Neural progenitor cell (in vitro differentiated cells): ENCODE measurements around the gene PRKRIP1. TPM values are rescaled to one million over a fixed set of nuclear protein-coding genes. Genes with fewer than 3 reads are reported as not detected.

Source experiments
- DNase-seq: peaks from one replicate; pipeline ENCODE4 v3.0.0-alpha.2; 2016; ENCODE audit warnings: low spot score
- H2AFZ ChIP-seq: fragments of 200-600 bp; sonication (generic); replicated peaks from 2 replicates; pipeline ENCODE4 v1.6.1; 2016; ENCODE audit warnings: antibody characterized with exemption
- H3F3A ChIP-seq: fragments of 200-600 bp; sonication (generic); 2 replicates; pipeline ENCODE4 v1.6.1; 2016; ENCODE audit warnings: antibody characterized with exemption, low read depth
- H3K27ac ChIP-seq: fragments of 200-600 bp; sonication (generic); 2 replicates; pipeline ENCODE4 v1.5.1; 2016; ENCODE audit warnings: mild to moderate bottlenecking
- H3K27me3 ChIP-seq: fragments of 200-600 bp; sonication (generic); 2 replicates; pipeline ENCODE4 v1.6.1; 2016; ENCODE audit warnings: mild to moderate bottlenecking, moderate library complexity
- H3K36me3 ChIP-seq: fragments of 200-600 bp; sonication (generic); 2 replicates; pipeline ENCODE4 v1.5.1; 2016
- H3K4me1 ChIP-seq: fragments of 200-600 bp; sonication (generic); 2 replicates; pipeline ENCODE4 v1.6.1; 2016; ENCODE audit warnings: mixed run types
- H3K4me2 ChIP-seq: fragments of 200-600 bp; sonication (generic); 2 replicates; pipeline ENCODE4 v1.6.1; 2016
- H3K4me3 ChIP-seq: fragments of 200-600 bp; sonication (generic); 2 replicates; pipeline ENCODE4 v1.5.1; 2016
- H3K79me2 ChIP-seq: fragments of 200-600 bp; sonication (generic); 2 replicates; pipeline ENCODE4 v1.6.1; 2016; ENCODE audit warnings: low read depth
- H3K9ac ChIP-seq: fragments of 200-600 bp; sonication (generic); 2 replicates; pipeline ENCODE4 v1.6.1; 2016
- H3K9me3 ChIP-seq: fragments of 200-600 bp; sonication (generic); 2 replicates; pipeline ENCODE4 v1.5.1; 2016; ENCODE audit warnings: low read depth
- H4K20me1 ChIP-seq: fragments of 200-600 bp; sonication (generic); 2 replicates; pipeline ENCODE4 v1.6.1; 2016; ENCODE audit warnings: low read depth
- H3K27ac Mint-ChIP-seq: 3 replicates; pipeline ENCODE4 v1.8.0; 2021; ENCODE audit warnings: mixed read lengths
- H3K27me3 Mint-ChIP-seq: 2 replicates; pipeline ENCODE4 v1.8.0; 2022; ENCODE audit warnings: low read depth, mild to moderate bottlenecking, inconsistent platforms, moderate library complexity, mixed read lengths; ENCODE audit not compliant: insufficient read depth
- H3K36me3 Mint-ChIP-seq: 3 replicates; pipeline ENCODE4 v1.8.0; 2021; ENCODE audit warnings: mixed read lengths
- H3K4me1 Mint-ChIP-seq: 3 replicates; pipeline ENCODE4 v1.8.0; 2021; ENCODE audit warnings: mixed read lengths
- H3K4me3 Mint-ChIP-seq: 3 replicates; pipeline ENCODE4 v1.8.0; 2021; ENCODE audit warnings: mild to moderate bottlenecking, moderate library complexity, mixed read lengths
- H3K9me3 Mint-ChIP-seq: 3 replicates; pipeline ENCODE4 v1.8.0; 2020; ENCODE audit warnings: mixed read lengths
- EZH2 ChIP-seq: fragments of 200-600 bp; sonication (generic); IDR thresholded peaks from 2 replicates; pipeline ENCODE4 v1.6.1; 2017; ENCODE audit warnings: antibody characterized with exemption, mild to moderate bottlenecking, moderate library complexity
- EZH2phosphoT487 ChIP-seq: fragments of 200-600 bp; sonication (generic); IDR thresholded peaks from 2 replicates; pipeline ENCODE4 v1.6.1; 2017; ENCODE audit warnings: antibody characterized with exemption
- total RNA-seq: library from RNA; depleted of rRNA; stranded (reverse); fragments of >200 nt; gene quantifications from 2 replicates; pipeline ENCODE4 v1.2.3, GENCODE V29; 2015; ENCODE audit warnings: low replicate concordance
- TF ChIP-seq, protein P1 (sequence below): fragments of 200-600 bp; sonication (generic); IDR thresholded peaks from 2 replicates; pipeline ENCODE4 v1.5.1; 2017; ENCODE audit warnings: antibody characterized with exemption, mild to moderate bottlenecking

Gene PRKRIP1
- total RNA-seq, 1 donor from 2014 or later, result 29.1 TPM

DNA sequence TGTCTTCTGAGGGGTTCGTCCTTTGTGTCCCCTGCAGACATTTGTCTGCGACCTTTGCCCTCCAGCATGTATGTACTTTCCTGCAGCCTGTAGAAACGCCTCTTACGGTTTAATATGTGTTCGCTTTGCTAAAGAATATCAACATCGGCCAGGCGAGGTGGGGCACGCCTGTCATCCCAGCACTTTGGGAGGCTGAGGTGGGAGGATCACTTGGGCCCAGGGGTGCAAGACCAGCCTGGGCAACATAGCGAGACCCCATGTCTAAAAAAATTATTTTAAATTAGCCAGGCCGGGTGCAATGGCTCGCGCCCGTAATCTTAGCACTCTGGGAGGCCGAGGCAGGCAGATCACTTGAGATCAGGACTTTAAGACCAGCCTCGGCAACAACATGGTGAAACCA, 53.0 kb downstream of the PRKRIP1 start:
- no peaks in the 10 kb centered on the region for H4K20me1 ChIP-seq
- no peaks in the 10 kb centered on the region for H3K27me3 ChIP-seq
- H3K4me2 ChIP-seq, result no peak overlapping the region
- no peaks in the 10 kb centered on the region for H3K9me3 ChIP-seq
- no peaks in the 10 kb centered on the region for H3K36me3 ChIP-seq
- H3K27ac ChIP-seq, result no peak overlapping the region
- H3K79me2 ChIP-seq, result no peaks in the 10 kb centered on the region
- Mint-ChIP-seq H3K27ac (no peak overlapping the region), H3K36me3 (peaks cover 10% of the 10 kb centered on the region), H3K9me3 (no peaks in the 10 kb centered on the region), H3K4me3 (no peak overlapping the region), H3K4me1 (no peaks in the 10 kb centered on the region), H3K27me3 (peaks cover 5% of the 10 kb centered on the region)
- DNase-seq, result no peak
- peaks cover 9% of the 10 kb centered on the region for H3K4me1 ChIP-seq
- no peak overlapping the region for H3K4me3 ChIP-seq
- TF ChIP-seq EZH2 (no peak), EZH2phosphoT487 (no peak)
- no peak overlapping the region for H2AFZ ChIP-seq
- H3F3A ChIP-seq, result peaks cover 10% of the 10 kb centered on the region
- no peak overlapping the region for H3K9ac ChIP-seq

DNA sequence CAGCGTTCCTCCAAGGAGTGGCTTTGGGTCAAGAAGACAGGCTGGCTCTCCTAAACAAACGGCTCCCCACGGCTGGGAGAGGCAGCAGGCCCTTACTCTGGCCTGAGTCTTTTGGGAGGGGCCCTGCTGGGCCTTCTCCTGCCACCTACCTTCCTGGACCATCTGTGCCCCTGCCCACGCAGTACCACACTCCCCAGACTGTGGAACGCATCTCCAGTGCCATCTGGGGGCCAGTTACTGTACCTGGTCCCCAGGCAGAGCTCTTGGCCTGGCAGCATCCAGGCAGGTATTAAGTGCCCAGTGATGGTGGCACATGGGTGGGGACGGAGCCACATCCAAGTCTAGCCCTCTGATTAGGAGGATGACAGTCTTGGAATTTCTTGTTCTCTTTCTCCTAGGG, 54.1 kb downstream of the PRKRIP1 start:
- DNase-seq, result no peak
- no peak overlapping the region for H3K4me2 ChIP-seq
- H3K27ac ChIP-seq, result no peak overlapping the region
- TF ChIP-seq EZH2, result no peak
- TF ChIP-seq, protein P1, sequence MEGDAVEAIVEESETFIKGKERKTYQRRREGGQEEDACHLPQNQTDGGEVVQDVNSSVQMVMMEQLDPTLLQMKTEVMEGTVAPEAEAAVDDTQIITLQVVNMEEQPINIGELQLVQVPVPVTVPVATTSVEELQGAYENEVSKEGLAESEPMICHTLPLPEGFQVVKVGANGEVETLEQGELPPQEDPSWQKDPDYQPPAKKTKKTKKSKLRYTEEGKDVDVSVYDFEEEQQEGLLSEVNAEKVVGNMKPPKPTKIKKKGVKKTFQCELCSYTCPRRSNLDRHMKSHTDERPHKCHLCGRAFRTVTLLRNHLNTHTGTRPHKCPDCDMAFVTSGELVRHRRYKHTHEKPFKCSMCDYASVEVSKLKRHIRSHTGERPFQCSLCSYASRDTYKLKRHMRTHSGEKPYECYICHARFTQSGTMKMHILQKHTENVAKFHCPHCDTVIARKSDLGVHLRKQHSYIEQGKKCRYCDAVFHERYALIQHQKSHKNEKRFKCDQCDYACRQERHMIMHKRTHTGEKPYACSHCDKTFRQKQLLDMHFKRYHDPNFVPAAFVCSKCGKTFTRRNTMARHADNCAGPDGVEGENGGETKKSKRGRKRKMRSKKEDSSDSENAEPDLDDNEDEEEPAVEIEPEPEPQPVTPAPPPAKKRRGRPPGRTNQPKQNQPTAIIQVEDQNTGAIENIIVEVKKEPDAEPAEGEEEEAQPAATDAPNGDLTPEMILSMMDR, result peak; percentile 8
- no peak overlapping the region for H3K27ac Mint-ChIP-seq
- peaks cover 10% of the 10 kb centered on the region for H3F3A ChIP-seq
- no peaks in the 10 kb centered on the region for H3K9me3 Mint-ChIP-seq
- H4K20me1 ChIP-seq, result no peaks in the 10 kb centered on the region
- H3K27me3 Mint-ChIP-seq, result peaks cover 2% of the 10 kb centered on the region
- H3K79me2 ChIP-seq, result no peaks in the 10 kb centered on the region
- no peak overlapping the region for H3K9ac ChIP-seq
- H3K9me3 ChIP-seq, result no peaks in the 10 kb centered on the region
- no peak overlapping the region for H2AFZ ChIP-seq
- peaks cover 9% of the 10 kb centered on the region for H3K4me1 ChIP-seq
- no peaks in the 10 kb centered on the region for H3K36me3 ChIP-seq
- H3K4me3 ChIP-seq, result no peak overlapping the region
- no peaks in the 10 kb centered on the region for H3K4me1 Mint-ChIP-seq
- H3K27me3 ChIP-seq, result no peaks in the 10 kb centered on the region
- H3K36me3 Mint-ChIP-seq, result peaks cover 7% of the 10 kb centered on the region
- H3K4me3 Mint-ChIP-seq, result no peak overlapping the region

DNA sequence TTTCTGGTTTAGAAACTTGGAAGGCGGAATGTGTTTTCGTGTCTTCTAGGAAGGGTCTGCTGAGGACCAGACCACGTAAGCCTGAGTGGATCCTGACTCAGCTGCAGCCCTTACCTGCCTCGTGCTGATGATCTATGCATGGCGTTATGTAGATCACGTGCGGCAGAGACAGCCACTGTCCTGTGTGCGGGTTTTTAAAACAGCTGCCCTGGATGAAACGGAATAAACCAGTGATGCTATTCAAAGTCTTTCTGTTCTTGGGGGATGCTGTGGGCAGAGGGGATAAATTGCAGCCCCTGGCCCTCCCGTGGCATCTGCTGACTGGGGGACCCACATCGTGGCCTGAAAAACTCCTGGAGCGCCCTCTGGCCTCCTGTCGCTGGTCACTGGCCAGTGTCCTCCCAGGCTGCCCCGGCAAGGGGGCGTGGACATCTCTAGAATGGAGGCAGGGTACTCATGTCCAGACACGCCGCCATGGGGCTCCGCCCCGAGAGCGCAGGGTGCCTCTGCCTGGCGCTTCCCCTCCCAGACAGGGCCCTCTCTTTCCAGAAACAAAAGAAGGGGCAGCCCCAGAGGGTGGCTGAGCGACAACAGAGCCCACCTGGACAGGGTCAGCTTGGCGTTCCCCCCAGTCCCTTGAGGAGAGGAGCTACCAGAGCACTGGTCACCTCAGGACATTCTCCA, 55.4 kb downstream of the PRKRIP1 start:
- H3K27me3 ChIP-seq, result no peaks in the 10 kb centered on the region
- Mint-ChIP-seq H3K4me3 (no peak overlapping the region), H3K9me3 (no peaks in the 10 kb centered on the region), H3K27ac (no peak overlapping the region), H3K4me1 (peaks cover 1% of the 10 kb centered on the region), H3K27me3 (peaks cover 2% of the 10 kb centered on the region), H3K36me3 (peaks cover 7% of the 10 kb centered on the region)
- peaks cover 9% of the 10 kb centered on the region for H3K4me1 ChIP-seq
- no peak overlapping the region for H3K9ac ChIP-seq
- H3K9me3 ChIP-seq, result no peaks in the 10 kb centered on the region
- no peaks in the 10 kb centered on the region for H3K79me2 ChIP-seq
- no peak overlapping the region for H2AFZ ChIP-seq
- TF ChIP-seq, protein P1, result peak; percentile 28
- no peak for TF ChIP-seq EZH2
- H3K4me3 ChIP-seq, result no peak overlapping the region
- H3K4me2 ChIP-seq, result peak overlapping the region; percentile 55
- H3K27ac ChIP-seq, result no peak overlapping the region
- peaks cover 10% of the 10 kb centered on the region for H3F3A ChIP-seq
- H4K20me1 ChIP-seq, result no peaks in the 10 kb centered on the region
- H3K36me3 ChIP-seq, result no peaks in the 10 kb centered on the region
- peak; percentile 83 for DNase-seq

DNA sequence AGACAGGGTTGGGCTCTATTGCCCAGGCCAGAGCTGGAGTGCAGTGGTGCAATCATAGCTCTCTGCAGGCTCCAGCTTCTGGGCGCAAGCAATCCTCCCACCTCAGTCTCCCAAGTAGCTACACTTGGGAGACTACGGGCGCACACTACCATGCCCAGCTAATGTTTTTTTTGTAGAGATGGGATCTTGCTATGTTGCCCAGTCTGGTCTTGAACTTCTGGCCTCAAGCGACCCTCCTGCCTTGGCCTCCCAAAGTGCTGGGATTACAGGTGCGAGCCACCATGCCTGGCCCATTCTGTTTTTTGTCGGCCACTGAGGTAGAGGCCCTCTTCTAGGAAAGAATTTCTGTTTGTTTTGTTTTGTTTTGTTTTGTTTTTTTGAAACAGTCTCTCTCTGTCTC, 56.3 kb downstream of the PRKRIP1 start:
- no peak overlapping the region for H3K27ac Mint-ChIP-seq

More for the DNA sequence above, 56.3 kb downstream of the PRKRIP1 start:
- Histone ChIP-seq H2AFZ (no peak overlapping the region), H3K27me3 (no peaks in the 10 kb centered on the region), H3K9me3 (no peaks in the 10 kb centered on the region), H4K20me1 (no peaks in the 10 kb centered on the region), H3K4me1 (peaks cover 9% of the 10 kb centered on the region), H3K4me3 (no peak overlapping the region), H3K9ac (no peak overlapping the region), H3K27ac (no peak overlapping the region), H3K79me2 (no peaks in the 10 kb centered on the region), H3F3A (peaks cover 10% of the 10 kb centered on the region), H3K36me3 (no peaks in the 10 kb centered on the region), H3K4me2 (no peak overlapping the region)
- TF ChIP-seq EZH2phosphoT487, result no peak
- TF ChIP-seq, protein P1, result no peak
- no peak for TF ChIP-seq EZH2
- peaks cover 2% of the 10 kb centered on the region for H3K4me1 Mint-ChIP-seq
- H3K27me3 Mint-ChIP-seq, result peaks cover 2% of the 10 kb centered on the region
- H3K9me3 Mint-ChIP-seq, result no peaks in the 10 kb centered on the region
- peaks cover 7% of the 10 kb centered on the region for H3K36me3 Mint-ChIP-seq
- H3K4me3 Mint-ChIP-seq, result no peak overlapping the region
- no peak for DNase-seq
